DOHH2 (cell line): ENCODE measurements around the gene NID1.

Source experiments
- EZH2phosphoT487 ChIP-seq: fragments of 200-600 bp; sonication (generic); IDR thresholded peaks from 2 replicates; pipeline ENCODE4 v1.6.1; 2017; ENCODE audit warnings: borderline replicate concordance, mild to moderate bottlenecking, antibody characterized with exemption, low read length, moderate library complexity, mixed read lengths
- TF ChIP-seq, protein P1 (sequence below): fragments of 200-600 bp; sonication (generic); IDR thresholded peaks from one replicate; pipeline ENCODE4 v1.5.1; 2014; ENCODE audit warnings: antibody characterized with exemption, mild to moderate bottlenecking, low read depth, low read length; ENCODE audit not compliant: poor library complexity, severe bottlenecking

DNA sequence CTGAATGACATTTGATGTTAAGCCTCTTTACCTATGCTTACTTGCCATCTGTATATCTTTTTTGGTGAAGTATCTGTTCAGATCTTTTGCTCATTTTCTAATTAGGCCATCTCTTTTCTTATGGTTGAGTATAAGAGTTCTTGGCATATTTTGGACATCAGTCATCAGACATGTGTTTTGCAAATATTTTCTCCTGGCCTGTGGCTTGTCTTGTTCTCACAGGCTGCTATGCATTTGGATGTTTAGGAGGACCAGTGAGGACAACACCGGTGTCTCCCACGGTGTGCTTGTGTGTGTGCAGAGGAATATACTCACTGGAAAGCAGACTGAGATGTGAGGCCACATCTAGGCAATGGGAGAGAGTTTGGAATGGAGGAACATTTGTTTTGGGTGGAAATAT is 111.1 kb downstream of the NID1 start:
- TF ChIP-seq, protein P1, sequence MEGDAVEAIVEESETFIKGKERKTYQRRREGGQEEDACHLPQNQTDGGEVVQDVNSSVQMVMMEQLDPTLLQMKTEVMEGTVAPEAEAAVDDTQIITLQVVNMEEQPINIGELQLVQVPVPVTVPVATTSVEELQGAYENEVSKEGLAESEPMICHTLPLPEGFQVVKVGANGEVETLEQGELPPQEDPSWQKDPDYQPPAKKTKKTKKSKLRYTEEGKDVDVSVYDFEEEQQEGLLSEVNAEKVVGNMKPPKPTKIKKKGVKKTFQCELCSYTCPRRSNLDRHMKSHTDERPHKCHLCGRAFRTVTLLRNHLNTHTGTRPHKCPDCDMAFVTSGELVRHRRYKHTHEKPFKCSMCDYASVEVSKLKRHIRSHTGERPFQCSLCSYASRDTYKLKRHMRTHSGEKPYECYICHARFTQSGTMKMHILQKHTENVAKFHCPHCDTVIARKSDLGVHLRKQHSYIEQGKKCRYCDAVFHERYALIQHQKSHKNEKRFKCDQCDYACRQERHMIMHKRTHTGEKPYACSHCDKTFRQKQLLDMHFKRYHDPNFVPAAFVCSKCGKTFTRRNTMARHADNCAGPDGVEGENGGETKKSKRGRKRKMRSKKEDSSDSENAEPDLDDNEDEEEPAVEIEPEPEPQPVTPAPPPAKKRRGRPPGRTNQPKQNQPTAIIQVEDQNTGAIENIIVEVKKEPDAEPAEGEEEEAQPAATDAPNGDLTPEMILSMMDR = no peak
- TF ChIP-seq EZH2phosphoT487 = no peak
